Vagina (tissue), 2 donors: Measurements from ENCODE around the gene EVA1A. TPM values are rescaled to one million over a fixed set of nuclear protein-coding genes. Genes with fewer than 3 reads are reported as not detected.

Source experiments
- DNase-seq, 2 donors: peaks; one replicate each; pipeline ENCODE4 v3.0.0-alpha.2; 2017; ENCODE audit errors: extremely low spot score in 2 of 2
- H3K27ac ChIP-seq: fragments of 200-600 bp; sonication (generic); one replicate; pipeline ENCODE4 v1.5.1; 2019
- H3K27me3 ChIP-seq: fragments of 200-600 bp; sonication (generic); one replicate; pipeline ENCODE4 v1.5.1; 2019
- H3K36me3 ChIP-seq, 2 donors: fragments of 200-600 bp; sonication (generic); one replicate each; pipeline ENCODE4 v1.5.1; 2017 to 2019
- H3K4me1 ChIP-seq: fragments of 200-600 bp; sonication (generic); one replicate; pipeline ENCODE4 v1.5.1; 2019
- H3K4me3 ChIP-seq, 2 donors: fragments of 200-600 bp; sonication (generic); 1 replicate in 1 of 2; 2 replicates in 1 of 2; pipeline ENCODE4 v1.5.1; 2016 to 2019
- H3K9me3 ChIP-seq: fragments of 200-600 bp; sonication (generic); one replicate; pipeline ENCODE4 v1.5.1; 2019
- CTCF ChIP-seq, 3 experiments: fragments of 450-650 bp in 2 of 3; fragments of 200-600 bp in 1 of 3; sonication (generic) in 1 of 3; IDR thresholded peaks; one replicate each; pipeline ENCODE4 v1.5.1; 2017 to 2019; ENCODE audit warnings: antibody characterized with exemption in 3 of 3, mild to moderate bottlenecking in 2 of 3, moderate library complexity in 2 of 3
- POLR2A ChIP-seq, 2 donors: fragments of 450-650 bp; IDR thresholded peaks; one replicate each; pipeline ENCODE4 v1.6.1; 2017; ENCODE audit warnings: antibody characterized with exemption in 2 of 2, mild to moderate bottlenecking in 2 of 2, moderate library complexity in 2 of 2
- POLR2AphosphoS5 ChIP-seq, 2 donors: sonication (generic); formaldehyde crosslinking; IDR thresholded peaks; one replicate each; pipeline ENCODE4 v1.9.0; 2017; ENCODE audit warnings: antibody characterized with exemption in 2 of 2, mild to moderate bottlenecking in 2 of 2, low read depth in 1 of 2; ENCODE audit not compliant: insufficient read depth in 1 of 2
- intact Hi-C: fragments of 100-400 bp; cut with DNase I; formaldehyde crosslinking; loops from one replicate; pipeline ENCODE4 v1.15.1; 2023
- total RNA-seq: library from RNA; depleted of rRNA; stranded (reverse); fragments of >200 nt; gene quantifications from one replicate; pipeline ENCODE4 v1.2.3, GENCODE V29; 2016

EVA1A gene
- total RNA-seq, 1 donor from 2014 or later = not detected

- no peak for TF ChIP-seq POLR2AphosphoS5 (IDR thresholded peaks at IDR 0.05; ENCODE audit: insufficient read depth in 1 of 2, low read depth in 1 of 2)
- no peak for TF ChIP-seq POLR2A (IDR thresholded peaks at IDR 0.05)
- TF ChIP-seq CTCF (IDR thresholded peaks at IDR 0.05) = no peak
- intact Hi-C loops = no loop called here
- Histone ChIP-seq H3K9me3 (no peaks in the 10 kb centered on the region), H3K27me3 (no peaks in the 10 kb centered on the region), H3K4me3 (no peak overlapping the region), H3K27ac (no peak overlapping the region), H3K36me3 (no peaks in the 10 kb centered on the region), H3K4me1 (peaks cover 17% of the 10 kb centered on the region)
- no peak for DNase-seq
These were observed 7.4 kb upstream of the EVA1A start for GRCh38 chr2:75568174-75568573.

- no peak overlapping the region for H3K4me3 ChIP-seq
- H3K4me1 ChIP-seq = peaks cover 19% of the 10 kb centered on the region
- no peak overlapping the region for H3K27ac ChIP-seq
- TF ChIP-seq POLR2AphosphoS5 (IDR thresholded peaks at IDR 0.05; ENCODE audit: insufficient read depth in 1 of 2, low read depth in 1 of 2) = no peak
- no peak for TF ChIP-seq CTCF (IDR thresholded peaks at IDR 0.05)
- no peak for TF ChIP-seq POLR2A (IDR thresholded peaks at IDR 0.05)
- intact Hi-C loops = no loop called here
- no peaks in the 10 kb centered on the region for H3K9me3 ChIP-seq
- H3K36me3 ChIP-seq = no peaks in the 10 kb centered on the region
- H3K27me3 ChIP-seq = no peaks in the 10 kb centered on the region
- DNase-seq = no peak
These were observed 5.0 kb upstream of the EVA1A start for GRCh38 chr2:75565472-75566462.

- Histone ChIP-seq H3K27ac (no peak overlapping the region), H3K4me3 (no peak overlapping the region), H3K36me3 (no peaks in the 10 kb centered on the region), H3K27me3 (no peaks in the 10 kb centered on the region), H3K9me3 (no peaks in the 10 kb centered on the region), H3K4me1 (peaks cover 13% of the 10 kb centered on the region)
- intact Hi-C loops = no loop called here
- no peak for TF ChIP-seq CTCF (IDR thresholded peaks at IDR 0.05)
- no peak for TF ChIP-seq POLR2AphosphoS5 (IDR thresholded peaks at IDR 0.05; ENCODE audit: insufficient read depth in 1 of 2, low read depth in 1 of 2)
- no peak for TF ChIP-seq POLR2A (IDR thresholded peaks at IDR 0.05)
- DNase-seq = peak in 1 of 2 donors; percentile 14
These were observed 4.1 kb upstream of the EVA1A start for GRCh38 chr2:75564713-75565359.

GRCh38 chr2:75564026-75564688, 3.4 kb upstream of the EVA1A start:
- no peaks in the 10 kb centered on the region for H3K27me3 ChIP-seq
- DNase-seq = peak; percentile 19 to 52
- no peak overlapping the region for H3K27ac ChIP-seq
- TF ChIP-seq CTCF (IDR thresholded peaks at IDR 0.05) = no peak
- H3K4me3 ChIP-seq = no peak overlapping the region
- intact Hi-C loops = no loop called here
- no peaks in the 10 kb centered on the region for H3K9me3 ChIP-seq
- no peaks in the 10 kb centered on the region for H3K36me3 ChIP-seq
- peaks cover 18% of the 10 kb centered on the region for H3K4me1 ChIP-seq
